PC-9 (cell line): ENCODE data around the gene CHST11.

ENCODE experiments used
- EZH2 ChIP-seq: fragments of 200-600 bp; sonication (generic); IDR thresholded peaks from 2 replicates; pipeline ENCODE4 v1.8.0; 2017; ENCODE audit warnings: antibody characterized with exemption, low read depth
- TF ChIP-seq, protein P1 (sequence below): fragments of 200-600 bp; sonication (generic); conservative IDR thresholded peaks from 2 replicates; pipeline ENCODE4 v1.6.1; 2017; ENCODE audit warnings: mixed run types, antibody characterized with exemption, mild to moderate bottlenecking, moderate library complexity

DNA sequence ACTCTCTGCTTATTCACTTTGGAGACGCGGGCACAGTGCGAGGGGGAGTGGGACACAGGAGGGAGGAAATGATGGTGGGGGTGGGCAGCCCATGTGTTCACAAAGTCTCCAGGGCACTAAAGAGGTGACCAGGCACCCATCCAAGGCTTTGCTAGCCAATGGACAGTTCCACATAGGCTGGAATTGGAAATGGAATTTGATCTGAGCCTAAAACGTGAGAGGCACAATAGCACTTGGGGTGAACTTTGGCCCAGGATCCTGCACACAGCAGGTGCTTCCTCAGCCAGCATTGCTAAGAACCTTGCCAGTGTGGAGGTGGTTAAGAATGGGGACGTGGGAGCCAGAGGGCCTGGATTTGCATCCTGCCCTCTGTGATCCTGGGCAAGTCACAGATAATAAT is 193.8 kb downstream of the CHST11 start:
- TF ChIP-seq, protein P1, sequence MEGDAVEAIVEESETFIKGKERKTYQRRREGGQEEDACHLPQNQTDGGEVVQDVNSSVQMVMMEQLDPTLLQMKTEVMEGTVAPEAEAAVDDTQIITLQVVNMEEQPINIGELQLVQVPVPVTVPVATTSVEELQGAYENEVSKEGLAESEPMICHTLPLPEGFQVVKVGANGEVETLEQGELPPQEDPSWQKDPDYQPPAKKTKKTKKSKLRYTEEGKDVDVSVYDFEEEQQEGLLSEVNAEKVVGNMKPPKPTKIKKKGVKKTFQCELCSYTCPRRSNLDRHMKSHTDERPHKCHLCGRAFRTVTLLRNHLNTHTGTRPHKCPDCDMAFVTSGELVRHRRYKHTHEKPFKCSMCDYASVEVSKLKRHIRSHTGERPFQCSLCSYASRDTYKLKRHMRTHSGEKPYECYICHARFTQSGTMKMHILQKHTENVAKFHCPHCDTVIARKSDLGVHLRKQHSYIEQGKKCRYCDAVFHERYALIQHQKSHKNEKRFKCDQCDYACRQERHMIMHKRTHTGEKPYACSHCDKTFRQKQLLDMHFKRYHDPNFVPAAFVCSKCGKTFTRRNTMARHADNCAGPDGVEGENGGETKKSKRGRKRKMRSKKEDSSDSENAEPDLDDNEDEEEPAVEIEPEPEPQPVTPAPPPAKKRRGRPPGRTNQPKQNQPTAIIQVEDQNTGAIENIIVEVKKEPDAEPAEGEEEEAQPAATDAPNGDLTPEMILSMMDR, result no peak
- TF ChIP-seq EZH2, result no peak
